HepG2 (cell line): ENCODE data around the gene LAMP1. TPM values are rescaled to one million over a fixed set of nuclear protein-coding genes. Genes with fewer than 3 reads are reported as not detected.

Source experiments
- ARNT2 ChIP-seq: sonication (generic); formaldehyde crosslinking; IDR thresholded peaks from 2 replicates; pipeline ENCODE4 v1.8.0; 2022; ENCODE audit warnings: mild to moderate bottlenecking, low read depth, missing genetic modification reagents, moderate library complexity
- BCL3 ChIP-seq: sonication (generic); formaldehyde crosslinking; IDR thresholded peaks from 2 replicates; pipeline ENCODE4 v1.5.1; 2020; ENCODE audit warnings: mild to moderate bottlenecking, missing genetic modification reagents, moderate library complexity
- CHD2 ChIP-seq: IDR thresholded peaks from 2 replicates; pipeline ENCODE4 v1.6.1; 2011; ENCODE audit warnings: low read depth, low read length, improper control_type of control experiment
- DRAP1 ChIP-seq: IDR thresholded peaks from 2 replicates; pipeline ENCODE4 v1.6.1; 2016; ENCODE audit warnings: missing genetic modification reagents, missing compliant biosample characterization
- KDM4B ChIP-seq: sonication (generic); formaldehyde crosslinking; IDR thresholded peaks from 2 replicates; pipeline ENCODE4 v1.4.0; 2020; ENCODE audit warnings: missing genetic modification reagents
- NFYB ChIP-seq: sonication (generic); formaldehyde crosslinking; IDR thresholded peaks from 2 replicates; pipeline ENCODE4 v1.4.0; 2020; ENCODE audit warnings: missing genetic modification reagents
- PAXIP1 ChIP-seq: sonication (generic); formaldehyde crosslinking; conservative IDR thresholded peaks from 2 replicates; pipeline ENCODE4 v1.4.0; 2020; ENCODE audit warnings: mild to moderate bottlenecking, missing genetic modification reagents, moderate library complexity
- RFXANK ChIP-seq: IDR thresholded peaks from 2 replicates; pipeline ENCODE4 v1.6.1; 2016
- SMYD3 ChIP-seq: sonication (generic); formaldehyde crosslinking; IDR thresholded peaks from 2 replicates; pipeline ENCODE4 v1.8.1; 2023; ENCODE audit warnings: mild to moderate bottlenecking, missing genetic modification reagents
- TFDP1 ChIP-seq: IDR thresholded peaks from 2 replicates; pipeline ENCODE4 v1.6.1; 2016; ENCODE audit warnings: missing compliant biosample characterization, missing genetic modification reagents, borderline replicate concordance
- THAP9 ChIP-seq: sonication (generic); formaldehyde crosslinking; IDR thresholded peaks from 2 replicates; pipeline ENCODE4; 2020; ENCODE audit warnings: missing genetic modification reagents, mild to moderate bottlenecking, borderline replicate concordance
- ZFP90 ChIP-seq: sonication (generic); formaldehyde crosslinking; IDR thresholded peaks from 2 replicates; pipeline ENCODE4 v1.8.0; 2022; ENCODE audit warnings: missing genetic modification reagents, mild to moderate bottlenecking, inconsistent platforms, borderline replicate concordance
- ZNF382 ChIP-seq: sonication (generic); formaldehyde crosslinking; IDR thresholded peaks from 2 replicates; pipeline ENCODE4 v1.5.0; 2020; ENCODE audit warnings: missing genetic modification reagents, mild to moderate bottlenecking, borderline replicate concordance
- ZNF510 ChIP-seq: sonication (generic); formaldehyde crosslinking; IDR thresholded peaks from 2 replicates; pipeline ENCODE4 v1.4.0; 2020; ENCODE audit warnings: low read depth, mild to moderate bottlenecking, missing genetic modification reagents
- ZNF674 ChIP-seq: sonication (generic); formaldehyde crosslinking; IDR thresholded peaks from 2 replicates; pipeline ENCODE4 v1.5.0; 2020; ENCODE audit warnings: low read depth, mild to moderate bottlenecking, missing genetic modification reagents
- ZNF775 ChIP-seq: sonication (generic); formaldehyde crosslinking; IDR thresholded peaks from 2 replicates; pipeline ENCODE4 v1.4.0; 2020; ENCODE audit warnings: missing genetic modification reagents, mild to moderate bottlenecking, moderate library complexity, borderline replicate concordance
- ZNF891 ChIP-seq: sonication (generic); formaldehyde crosslinking; IDR thresholded peaks from 2 replicates; pipeline ENCODE4 v1.5.0; 2020; ENCODE audit warnings: mild to moderate bottlenecking, missing genetic modification reagents
- polyA plus RNA-seq, 8 experiments: library from polyadenylated mRNA; depleted of rRNA in 3 of 8; stranded (reverse) in 7 of 8; unstranded in 1 of 8; fragments of >200 nt; fragmentation: Illumina TruSeq in 4 of 8; extraction: Trizol in 4 of 8; gene quantifications; 2 replicates each; pipeline versions ENCODE4 v1.2.1 to v1.2.3, GENCODE V29; 2011 to 2016; ENCODE audit warnings: low read depth in 4 of 8, missing spikeins in 1 of 8, mixed read lengths in 1 of 8; ENCODE audit not compliant: insufficient read depth in 1 of 8
- total RNA-seq, 5 experiments: library from RNA; depleted of rRNA; stranded (reverse); fragments of >200 nt; fragmentation: Illumina TruSeq; extraction: Trizol; gene quantifications; 2 replicates each; pipeline ENCODE4 v1.2.3, GENCODE V29; 2016; ENCODE audit warnings: low read depth in 1 of 5
- TF ChIP-seq, protein P1 (sequence below): sonication (generic); formaldehyde crosslinking; IDR thresholded peaks from 2 replicates; pipeline ENCODE4 v1.4.0; 2020; ENCODE audit warnings: mild to moderate bottlenecking, missing genetic modification reagents

LAMP1 gene
- total and polyA plus RNA-seq, 2 of the 13 experiments (the other 11 are each of a cell fraction or from before 2014, with no cell fraction given) = 103 to 112 TPM

GRCh38 chr13:113296823-113297369 lies at the start of gene LAMP1 (continued):
- TF ChIP-seq TFDP1 (peak; percentile 98), ZNF674 (CRISPR knock-in tag) (no peak), ZNF510 (CRISPR knock-in tag) (no peak), THAP9 (CRISPR knock-in tag) (peak; percentile 82; the same call in 1 of the 2 replicates), NFYB (CRISPR knock-in tag) (peak; percentile 43), BCL3 (CRISPR knock-in tag) (peak; percentile 98), DRAP1 (CRISPR knock-in tag) (peak; percentile 51), ZNF891 (CRISPR knock-in tag) (peak; percentile 92), SMYD3 (CRISPR knock-in tag) (peak; percentile 62; the same call in 1 of the 2 replicates), KDM4B (CRISPR knock-in tag) (peak; percentile 91; the same call in 1 of the 2 replicates), PAXIP1 (CRISPR knock-in tag) (peak; percentile 77), ZNF775 (CRISPR knock-in tag) (no peak), ZFP90 (CRISPR knock-in tag) (peak; percentile 47; the same call in 1 of the 2 replicates), CHD2 (peak; percentile 99), RFXANK (CRISPR knock-in tag) (peak; percentile 89), ARNT2 (peak; percentile 100), ZNF382 (CRISPR knock-in tag) (no peak)
- TF ChIP-seq, protein P1, sequence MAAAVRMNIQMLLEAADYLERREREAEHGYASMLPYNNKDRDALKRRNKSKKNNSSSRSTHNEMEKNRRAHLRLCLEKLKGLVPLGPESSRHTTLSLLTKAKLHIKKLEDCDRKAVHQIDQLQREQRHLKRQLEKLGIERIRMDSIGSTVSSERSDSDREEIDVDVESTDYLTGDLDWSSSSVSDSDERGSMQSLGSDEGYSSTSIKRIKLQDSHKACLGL (CRISPR knock-in tag) = peak; percentile 96
